Left lung (tissue), 10 donors: Measurements from ENCODE around the gene TSHZ3. TPM values are rescaled to one million over a fixed set of nuclear protein-coding genes. Genes with fewer than 3 reads are reported as not detected.

Experiments used
- ATAC-seq: fragments of 200-7000 bp; cut with Tn5 transposase; one replicate; pipeline ENCODE4 v1.9.1; 2020; ENCODE audit warnings: moderate library complexity
- DNase-seq, 4 donors: peaks; one replicate each; pipeline ENCODE4 v3.0.0-alpha.2; 2013 to 2020
- H3K27ac ChIP-seq, 2 donors: fragments of 200-600 bp; sonication (generic) in 1 of 2; one replicate each; pipeline versions ENCODE4 v1.5.0 to v1.8.0; 2020 to 2021
- H3K27me3 ChIP-seq, 2 donors: fragments of 200-600 bp; sonication (generic) in 1 of 2; one replicate each; pipeline versions ENCODE4 v1.5.0 to v1.8.0; 2020 to 2021
- H3K36me3 ChIP-seq, 2 donors: fragments of 200-600 bp; sonication (generic) in 1 of 2; one replicate each; pipeline versions ENCODE4 v1.5.0 to v1.8.0; 2020 to 2021
- H3K4me1 ChIP-seq, 2 donors: fragments of 200-600 bp; one replicate each; pipeline ENCODE4 v1.8.0; 2021
- H3K4me3 ChIP-seq, 2 donors: fragments of 200-600 bp; sonication (generic) in 1 of 2; one replicate each; pipeline versions ENCODE4 v1.5.0 to v1.8.0; 2020 to 2021; ENCODE audit warnings: mild to moderate bottlenecking in 1 of 2
- H3K9me3 ChIP-seq, 2 donors: fragments of 200-600 bp; sonication (generic) in 1 of 2; one replicate each; pipeline versions ENCODE4 v1.5.0 to v1.8.0; 2020 to 2021
- CTCF ChIP-seq, 2 donors: fragments of 200-600 bp; sonication (generic) in 1 of 2; IDR thresholded peaks; one replicate each; pipeline versions ENCODE4 v1.5.0 to v1.8.0; 2021; ENCODE audit warnings: antibody characterized with exemption in 2 of 2
- intact Hi-C, 2 donors: fragments of 100-400 bp; cut with DNase I; formaldehyde crosslinking; loops; one replicate each; pipeline versions ENCODE4 v1.11.2 to v1.14.2; 2022
- polyA plus RNA-seq, 6 donors: library from polyadenylated mRNA; unstranded; fragments of 120-200 nt; gene quantifications; one replicate each; pipeline ENCODE4 v1.2.1, GENCODE V29; 2013; ENCODE audit not compliant: insufficient read length in 6 of 6
- total RNA-seq, 2 donors: library from RNA; stranded (reverse); fragmentation: NEBNext Ultra II Directional; extraction: Animal tissue kit (Norgen Biotek cat#: 25700); gene quantifications; one replicate each; pipeline ENCODE4 v1.2.1, GENCODE V29; 2021
- donor health status: DM: no; HTN: yes; CAD: no.
- donor health status: DM: no; HTN: no; CAD: no.

TSHZ3 gene
- total and polyA plus RNA-seq, 8 donors: 6.7 to 42.9 (median 35.2) TPM

- intact Hi-C loops: no loop called here
- Histone ChIP-seq H3K36me3 (peaks cover 0 to 30% of the 10 kb centered on the region in 2 donors), H3K9me3 (no peaks in the 10 kb centered on the region), H3K4me1 (no peaks in the 10 kb centered on the region), H3K27ac (no peak overlapping the region), H3K4me3 (no peak overlapping the region), H3K27me3 (no peaks in the 10 kb centered on the region)
- TF ChIP-seq CTCF (IDR thresholded peaks at IDR 0.05): no peak
- no peak for ATAC-seq
- DNase-seq: peak in 2 of 4 donors; percentile 15 to 71
Measured at GRCh38 chr19:31278555-31279435, 70.4 kb downstream of the TSHZ3 start.

- peak in 1 of 4 donors; percentile 24 for DNase-seq
- TF ChIP-seq CTCF (IDR thresholded peaks at IDR 0.05): no peak
- no peaks in the 10 kb centered on the region for H3K9me3 ChIP-seq
- H3K27ac ChIP-seq: no peak overlapping the region
- intact Hi-C loops: no loop called here
- peaks cover 0 to 30% of the 10 kb centered on the region in 2 donors for H3K36me3 ChIP-seq
- no peaks in the 10 kb centered on the region for H3K4me1 ChIP-seq
- H3K4me3 ChIP-seq: no peak overlapping the region
- no peaks in the 10 kb centered on the region for H3K27me3 ChIP-seq
- ATAC-seq: no peak
Measured at GRCh38 chr19:31277516-31277915, 71.7 kb downstream of the TSHZ3 start.

GRCh38 chr19:31276831-31277230 is 72.4 kb downstream of the TSHZ3 start:
- no peaks in the 10 kb centered on the region for H3K4me1 ChIP-seq
- H3K4me3 ChIP-seq: no peak overlapping the region
- H3K27me3 ChIP-seq: no peaks in the 10 kb centered on the region
- TF ChIP-seq CTCF (IDR thresholded peaks at IDR 0.05): no peak
- H3K27ac ChIP-seq: no peak overlapping the region
- no peak for ATAC-seq
- H3K36me3 ChIP-seq: peaks cover 0 to 30% of the 10 kb centered on the region in 2 donors
- H3K9me3 ChIP-seq: no peaks in the 10 kb centered on the region
- intact Hi-C loops: no loop called here
- peak in 1 of 4 donors; percentile 20 for DNase-seq

- H3K36me3 ChIP-seq: peaks cover 0 to 30% of the 10 kb centered on the region in 2 donors
- H3K4me3 ChIP-seq: no peak overlapping the region
- no peak for TF ChIP-seq CTCF (IDR thresholded peaks at IDR 0.05)
- H3K9me3 ChIP-seq: no peaks in the 10 kb centered on the region
- H3K4me1 ChIP-seq: no peaks in the 10 kb centered on the region
- intact Hi-C loops: no loop called here
- DNase-seq: no peak
- H3K27me3 ChIP-seq: no peaks in the 10 kb centered on the region
- no peak overlapping the region for H3K27ac ChIP-seq
- ATAC-seq: no peak
Measured at GRCh38 chr19:31275068-31275334, 74.2 kb downstream of the TSHZ3 start.

GRCh38 chr19:31274251-31275067 is 74.8 kb downstream of the TSHZ3 start:
- DNase-seq (no peak), ATAC-seq (no peak)
- no peak overlapping the region for H3K27ac ChIP-seq
- intact Hi-C loops: no loop called here
- H3K4me3 ChIP-seq: no peak overlapping the region
- H3K9me3 ChIP-seq: no peaks in the 10 kb centered on the region
- H3K27me3 ChIP-seq: no peaks in the 10 kb centered on the region
- H3K4me1 ChIP-seq: no peaks in the 10 kb centered on the region
- TF ChIP-seq CTCF (IDR thresholded peaks at IDR 0.05): no peak
- H3K36me3 ChIP-seq: peaks cover 0 to 27% of the 10 kb centered on the region in 2 donors
